SH-SY5Y (cell line): Measurements from ENCODE around the gene GPR42.

Source experiments
- GATA2 ChIP-seq: IDR thresholded peaks from 2 replicates; pipeline ENCODE4 v1.6.1; 2011; ENCODE audit warnings: mild to moderate bottlenecking, low read depth, low read length
- GATA3 ChIP-seq: IDR thresholded peaks from 2 replicates; pipeline ENCODE4 v1.6.1; 2011; ENCODE audit warnings: low read depth, mild to moderate bottlenecking, low read length, moderate library complexity

- TF ChIP-seq GATA3 (no peak), GATA2 (no peak)
Observed at GRCh38 chr19:35353635-35354034, 17.2 kb upstream of the GPR42 start.
